HG02678 (cell line): ENCODE measurements around the gene OSER1.
"Not testable (repeated sequence)": the region's sequence is repeated elsewhere in the genome, so short reads cannot be mapped to it uniquely, and the experiment has no call there.

ENCODE experiments used
- ATAC-seq: cut with Tn5 transposase; IDR thresholded peaks from one replicate; pipeline ENCODE4 v1.9.1; 2021; ENCODE audit warnings: mild to moderate bottlenecking, moderate library complexity; ENCODE audit not compliant: unreplicated experiment

Gene OSER1

DNA sequence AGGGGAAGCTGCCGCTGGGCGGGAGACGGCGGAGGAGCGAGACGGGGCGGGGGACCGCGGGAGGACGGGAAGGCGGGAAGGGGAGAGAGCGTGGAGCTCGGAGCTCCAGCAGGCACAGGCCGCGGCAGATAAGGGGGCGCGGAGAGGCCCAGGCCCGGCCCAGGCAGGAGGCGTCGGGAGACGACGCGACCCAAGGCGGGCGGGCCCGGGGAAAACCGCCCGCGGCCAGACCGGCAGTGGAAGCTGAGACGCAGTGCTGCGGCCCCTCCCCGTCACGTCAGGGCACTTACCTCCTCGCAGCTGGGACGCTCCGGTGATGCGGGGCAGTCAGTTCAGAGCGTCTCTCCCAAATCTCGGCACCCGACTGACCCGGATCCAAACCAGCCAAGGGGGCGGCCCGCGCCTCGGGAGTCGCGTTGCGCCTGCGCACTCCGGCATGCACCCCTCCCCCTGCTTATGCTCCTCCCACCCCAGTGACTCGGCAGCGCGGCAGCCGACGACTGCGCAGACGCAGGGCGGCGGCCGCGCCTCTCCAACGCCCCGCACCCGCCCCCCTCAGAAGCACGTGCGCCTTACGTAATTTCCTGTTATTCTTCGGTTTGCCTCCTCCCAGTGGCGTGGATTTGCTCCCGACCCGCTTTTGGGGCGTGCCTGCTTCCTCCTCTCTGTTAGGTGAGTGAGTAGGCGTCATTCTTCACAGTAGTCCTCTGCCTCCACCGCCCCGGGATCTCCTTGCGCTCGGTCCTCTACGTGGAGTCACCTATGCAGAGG lies at the start of gene OSER1:
OSER1 (minus strand) TSS at position 366 of the 771 bp plus-strand sequence. CDS start 3,814 bp downstream, outside the sequence.
- peak; percentile 86 for ATAC-seq

DNA sequence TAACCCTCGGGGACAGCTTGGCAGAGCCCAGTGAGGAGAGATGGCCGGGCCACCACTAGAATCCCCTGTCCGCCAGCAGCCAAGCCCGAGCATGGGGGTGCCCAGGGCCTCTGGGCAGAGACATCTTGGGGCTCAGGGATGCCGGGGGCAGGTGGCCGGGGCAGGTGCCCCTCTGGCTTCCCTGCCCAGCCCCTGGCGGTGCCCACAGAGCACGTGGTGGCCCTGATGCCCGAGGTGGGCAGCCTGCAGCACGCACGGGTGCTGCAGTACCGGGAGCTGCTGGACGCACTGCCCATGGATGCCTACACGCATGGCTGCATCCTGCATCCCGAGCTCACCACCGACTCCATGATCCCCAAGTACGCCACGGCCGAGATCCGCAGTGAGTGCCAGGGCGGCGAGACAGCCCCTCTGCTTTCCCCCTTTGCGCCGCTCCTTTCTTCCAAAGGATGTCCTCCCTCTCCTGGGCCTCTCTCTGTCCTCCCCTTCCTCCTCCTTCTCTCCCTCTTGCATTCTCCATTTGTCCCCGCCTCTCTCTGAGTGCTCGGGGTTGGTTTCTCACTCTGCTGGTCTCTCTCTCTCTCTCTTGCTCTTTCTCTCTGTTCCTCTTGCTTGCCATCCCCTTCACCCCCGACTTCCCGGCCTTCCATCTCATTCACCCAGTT lies 47.8 kb upstream of the OSER1 start:
- ATAC-seq = no peak

DNA sequence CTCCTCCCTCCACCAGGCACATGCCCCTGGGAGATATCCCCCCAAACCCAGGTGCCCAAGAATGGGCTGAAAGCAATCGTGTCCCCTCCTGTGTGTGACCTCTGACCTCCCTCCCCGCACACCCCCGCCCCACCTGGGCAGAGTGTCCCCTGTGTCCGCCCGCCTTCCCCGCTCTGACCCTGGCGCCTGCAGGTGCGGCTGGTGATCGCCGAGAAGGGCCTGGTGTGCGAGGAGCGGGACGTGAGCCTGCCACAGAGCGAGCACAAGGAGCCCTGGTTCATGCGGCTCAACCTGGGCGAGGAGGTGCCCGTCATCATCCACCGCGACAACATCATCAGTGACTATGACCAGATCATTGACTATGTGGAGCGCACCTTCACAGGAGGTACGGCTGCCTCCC lies 46.4 kb upstream of the OSER1 start:
- ATAC-seq = no peak

DNA sequence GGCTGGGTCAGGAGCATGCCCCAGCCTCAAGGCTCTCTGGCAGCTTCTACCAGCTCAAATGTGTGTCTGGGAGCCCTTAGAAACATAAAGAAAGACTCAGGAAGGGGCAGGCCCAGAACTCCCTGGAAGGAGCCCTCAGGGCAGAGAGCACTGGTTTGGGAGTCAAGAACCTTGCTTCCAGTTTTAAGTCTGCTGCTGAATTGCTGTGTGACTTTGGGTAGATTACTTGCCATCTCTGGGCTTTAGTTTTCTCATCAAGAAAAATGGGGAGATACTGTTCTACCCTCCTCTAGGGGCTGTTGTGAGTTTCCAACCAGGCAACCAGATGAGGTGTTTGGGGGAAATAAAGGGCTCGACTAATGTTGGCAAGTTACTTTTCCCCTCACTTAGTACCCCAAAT lies 45.4 kb upstream of the OSER1 start:
- no peak for ATAC-seq

DNA sequence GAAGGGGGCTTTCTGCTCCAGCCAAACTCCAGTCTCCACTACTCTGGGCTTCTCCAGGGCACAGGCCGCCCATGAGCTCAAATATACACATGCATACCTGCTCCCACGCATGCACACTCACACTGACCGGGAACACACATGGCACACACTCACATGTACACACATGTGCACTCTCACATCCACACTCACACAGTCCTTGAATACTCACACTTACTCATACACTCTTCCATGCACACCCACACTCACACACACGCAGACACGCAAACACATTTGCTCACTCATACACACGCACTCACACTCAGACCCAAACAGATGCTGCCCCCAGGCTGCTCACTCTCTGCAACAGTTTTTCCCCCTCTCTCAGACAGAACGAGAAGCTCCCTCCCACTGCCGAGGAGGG lies 43.5 kb upstream of the OSER1 start:
- no peak for ATAC-seq

DNA sequence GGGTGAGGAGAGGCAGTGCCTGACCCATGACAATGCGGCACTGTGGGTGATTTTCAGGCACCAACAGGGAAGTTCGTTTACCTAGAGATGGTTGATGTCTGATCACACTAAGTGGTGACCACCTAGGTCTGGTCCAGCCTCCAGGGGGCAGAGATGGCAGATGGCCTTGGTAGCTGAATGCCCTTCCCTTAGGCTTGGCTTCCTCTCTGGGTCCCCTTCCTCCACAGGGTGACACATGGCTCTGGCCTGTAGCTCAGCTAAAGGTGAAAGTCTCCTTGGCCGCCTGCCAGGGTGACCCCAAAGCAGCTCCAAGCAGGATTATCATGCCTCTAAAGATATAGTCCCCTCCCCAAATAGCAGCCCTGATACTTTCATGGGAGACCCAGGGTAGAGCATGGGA lies 43.0 kb upstream of the OSER1 start:
- no peak for ATAC-seq

DNA sequence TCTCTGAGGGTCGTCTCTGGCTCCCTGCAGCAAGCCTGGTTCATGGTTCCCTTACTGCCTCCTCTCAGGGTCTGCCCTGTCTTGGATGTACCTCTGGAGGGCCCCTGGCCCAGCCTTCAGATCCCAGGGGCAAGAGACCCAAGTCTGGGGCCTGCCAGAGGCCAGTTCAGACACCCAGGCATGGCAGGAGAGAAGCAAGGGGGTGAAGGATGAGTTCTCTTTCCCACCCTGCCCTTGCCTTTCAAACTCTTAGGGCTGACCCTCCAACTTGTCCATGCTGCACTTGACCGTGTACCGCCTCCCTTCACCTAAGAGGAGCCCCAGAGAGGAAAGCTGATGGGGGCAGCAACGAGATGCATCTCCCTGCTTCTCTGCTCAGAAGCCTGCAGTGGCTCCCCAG lies 40.7 kb upstream of the OSER1 start:
- no peak for ATAC-seq

DNA sequence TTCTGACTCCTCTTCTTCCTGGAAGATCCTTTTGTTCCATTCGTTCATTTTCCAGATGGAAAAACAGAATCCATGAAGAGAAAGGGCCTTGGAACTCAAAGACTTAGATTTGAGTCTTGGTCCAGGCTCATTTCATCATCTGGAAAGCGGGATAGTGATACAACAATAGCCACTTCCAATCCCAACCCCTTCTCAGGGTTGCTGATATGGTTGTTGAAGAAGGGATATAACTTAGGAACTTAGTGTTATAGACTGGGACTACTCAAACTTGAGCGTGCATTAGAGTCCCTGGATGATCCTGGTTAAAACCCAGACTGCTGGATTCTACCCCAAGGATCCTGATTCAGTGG lies 37.8 kb upstream of the OSER1 start:
- ATAC-seq = no peak

DNA sequence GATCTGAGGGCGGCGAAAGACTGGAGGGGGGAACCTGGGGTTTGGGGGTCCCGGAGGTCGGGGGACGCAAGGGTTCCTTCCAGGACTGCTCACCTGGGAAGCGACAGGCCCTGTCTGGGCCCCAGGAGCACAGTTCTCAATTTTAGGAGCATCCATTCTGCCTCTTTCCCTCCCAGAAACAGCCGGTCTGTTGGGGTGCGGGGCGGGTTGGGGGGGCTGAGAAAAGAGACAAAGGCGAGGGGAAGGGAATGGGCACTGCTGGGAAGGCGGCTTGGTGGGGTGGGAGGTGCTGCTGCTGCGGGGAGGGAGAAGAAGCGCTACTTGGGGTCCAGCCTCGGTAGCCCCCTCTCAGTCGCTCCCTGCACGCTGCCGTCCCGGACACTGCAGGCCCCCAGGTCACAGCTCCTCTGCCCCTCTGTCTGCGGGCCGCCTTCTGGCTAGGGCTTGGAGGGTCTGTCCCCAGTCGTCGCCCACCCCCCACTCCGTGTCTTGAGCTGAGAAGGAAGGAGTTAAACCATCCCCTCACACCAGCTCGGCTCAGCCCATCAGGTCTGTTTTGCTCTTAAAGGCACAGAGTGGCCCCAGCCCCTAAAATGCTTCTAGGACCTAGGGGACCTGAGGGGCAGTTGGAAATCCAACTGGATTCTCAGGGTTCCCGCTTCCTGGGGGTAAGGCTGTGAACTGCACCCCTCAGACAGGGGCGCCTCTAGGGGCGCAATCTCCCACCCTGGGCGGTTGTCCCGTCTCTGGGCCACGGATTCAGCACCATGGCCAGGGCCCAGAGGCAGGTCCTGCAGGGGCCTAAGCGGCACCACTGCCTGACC lies 37.2 kb upstream of the OSER1 start:
- ATAC-seq = no peak

DNA sequence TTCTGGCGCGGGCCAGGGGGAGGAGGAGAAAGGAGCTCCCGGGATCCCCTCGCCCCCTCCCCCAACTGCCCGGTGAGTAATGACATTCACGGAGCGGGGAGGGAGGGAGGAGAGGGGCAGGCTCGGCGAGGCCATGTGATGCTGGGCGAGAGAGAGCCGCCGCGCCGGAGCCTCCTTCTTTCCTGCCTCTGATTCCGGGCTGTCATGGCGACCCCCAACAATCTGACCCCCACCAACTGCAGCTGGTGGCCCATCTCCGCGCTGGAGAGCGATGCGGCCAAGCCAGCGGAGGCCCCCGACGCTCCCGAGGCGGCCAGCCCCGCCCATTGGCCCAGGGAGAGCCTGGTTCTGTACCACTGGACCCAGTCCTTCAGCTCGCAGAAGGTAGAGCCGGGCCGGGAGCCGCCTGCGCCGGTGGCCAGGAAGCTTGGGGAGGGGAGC lies 36.6 kb upstream of the OSER1 start, which contains the start of gene GDAP1L1:
GDAP1L1 (plus strand) TSS at position 178 of the 441 bp plus-strand sequence; CDS start at position 205, 27 bp downstream.
- no peak for ATAC-seq

DNA sequence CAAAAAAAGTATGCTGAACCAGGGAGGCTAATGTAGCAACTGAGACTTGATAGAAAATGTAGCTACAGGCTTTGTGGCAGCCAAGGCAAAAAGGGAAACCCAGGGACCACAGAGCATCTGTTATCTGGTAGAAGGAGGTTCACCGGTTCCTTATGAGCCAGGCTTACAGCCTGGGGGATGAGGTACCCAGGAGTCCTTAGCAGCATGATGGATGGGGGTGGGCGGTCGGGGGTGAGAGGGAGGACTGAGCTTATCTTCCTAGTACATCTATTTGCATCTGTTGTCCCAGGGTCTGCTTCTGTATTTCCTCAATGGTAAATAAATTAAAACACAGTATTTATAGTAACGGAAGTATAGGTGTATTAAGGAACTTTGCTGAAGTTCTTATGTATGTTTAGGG lies 35.4 kb upstream of the OSER1 start:
- no peak for ATAC-seq

DNA sequence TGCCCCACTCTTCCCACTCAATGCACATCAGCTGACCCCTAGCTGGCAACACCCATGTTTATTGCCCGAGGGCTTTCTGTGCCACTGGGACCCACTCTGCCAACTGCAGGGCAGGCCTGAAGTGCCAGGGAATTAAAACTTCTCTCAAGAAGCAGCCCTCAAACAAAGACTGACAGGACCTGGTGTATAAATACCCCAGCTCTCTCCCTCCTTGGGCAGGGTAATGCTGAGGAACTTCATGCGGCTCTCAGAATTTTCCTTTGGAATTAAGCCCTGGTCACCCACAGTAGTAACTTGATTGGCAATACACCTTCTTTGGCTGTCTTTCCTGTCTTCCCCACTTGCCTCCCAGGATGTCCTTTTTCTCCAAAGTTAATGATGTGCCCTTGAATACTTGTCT lies 31.2 kb upstream of the OSER1 start:
- no peak for ATAC-seq

DNA sequence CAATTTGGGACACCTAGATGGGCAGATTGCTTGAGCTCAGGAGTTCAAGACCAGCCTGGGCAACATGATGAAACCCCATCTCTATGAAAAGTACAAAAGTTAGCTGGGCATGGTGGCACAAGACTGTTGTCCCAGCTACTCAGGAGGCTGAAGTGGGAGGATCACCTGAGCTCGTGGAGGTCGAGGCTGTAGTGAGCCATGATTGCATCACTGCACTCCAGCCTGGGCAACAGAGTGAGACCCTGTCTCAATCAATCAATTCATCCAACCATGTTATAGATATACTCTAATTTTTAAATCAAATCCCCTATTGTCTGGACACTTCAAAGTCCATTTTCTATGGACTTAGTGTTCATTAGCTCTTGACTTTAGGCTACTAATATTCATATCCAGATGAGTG lies 26.3 kb upstream of the OSER1 start:
- ATAC-seq = not testable (repeated sequence)

DNA sequence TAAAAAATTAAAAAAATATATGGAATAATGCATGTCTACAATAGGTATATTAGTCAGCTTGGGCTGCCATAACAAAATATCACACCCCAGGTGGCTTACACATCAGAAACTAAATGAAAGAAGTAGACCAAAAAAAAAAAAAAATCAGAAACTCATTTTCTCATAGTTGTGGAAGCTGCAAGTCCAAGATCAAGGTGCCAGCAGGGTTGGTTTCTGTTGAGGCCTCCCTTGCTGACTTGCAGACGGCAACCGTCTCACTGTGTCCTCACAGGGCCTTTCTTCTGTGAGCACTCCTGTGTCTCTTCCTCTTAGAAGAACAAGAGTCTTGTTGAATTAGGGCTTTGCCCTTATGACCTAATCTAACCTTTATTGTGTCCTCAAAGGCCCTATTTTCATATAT lies 25.1 kb upstream of the OSER1 start:
- ATAC-seq = no peak

DNA sequence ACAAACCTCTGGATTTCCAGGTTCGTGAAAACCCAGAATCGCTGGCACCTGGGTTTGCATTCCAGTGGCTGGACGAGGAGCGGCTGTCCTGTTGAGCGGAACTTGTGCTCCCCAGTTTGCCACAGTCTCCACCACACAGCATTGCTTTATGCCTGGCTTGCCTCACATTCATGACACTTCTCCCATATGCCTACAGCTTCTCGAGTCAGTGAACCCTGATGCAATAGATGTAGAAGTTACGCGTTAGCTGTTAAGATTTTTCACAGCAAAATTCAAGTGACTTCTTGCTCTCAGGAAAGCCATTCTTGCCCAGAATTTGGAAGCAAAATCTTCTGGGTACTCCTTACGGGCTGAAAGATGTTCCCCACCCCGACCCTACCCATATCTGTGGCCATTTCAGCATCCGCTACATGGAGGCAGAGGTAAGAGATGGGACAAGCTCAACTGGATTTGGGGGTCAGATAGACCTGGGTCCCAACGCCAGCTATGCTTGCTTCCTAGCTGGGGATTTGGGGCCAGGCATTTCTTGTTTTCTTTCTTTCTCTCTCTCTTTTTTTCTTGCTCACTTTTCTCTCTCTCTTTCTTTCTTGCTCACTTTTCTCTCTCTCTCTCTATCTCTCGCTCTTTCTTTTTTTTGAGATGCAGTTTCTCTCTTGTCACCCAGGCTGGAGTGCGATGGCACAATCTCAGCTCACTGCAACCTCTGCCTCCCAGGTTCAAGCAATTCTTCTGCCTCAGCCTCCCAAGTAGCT lies 24.2 kb upstream of the OSER1 start:
- no peak for ATAC-seq

DNA sequence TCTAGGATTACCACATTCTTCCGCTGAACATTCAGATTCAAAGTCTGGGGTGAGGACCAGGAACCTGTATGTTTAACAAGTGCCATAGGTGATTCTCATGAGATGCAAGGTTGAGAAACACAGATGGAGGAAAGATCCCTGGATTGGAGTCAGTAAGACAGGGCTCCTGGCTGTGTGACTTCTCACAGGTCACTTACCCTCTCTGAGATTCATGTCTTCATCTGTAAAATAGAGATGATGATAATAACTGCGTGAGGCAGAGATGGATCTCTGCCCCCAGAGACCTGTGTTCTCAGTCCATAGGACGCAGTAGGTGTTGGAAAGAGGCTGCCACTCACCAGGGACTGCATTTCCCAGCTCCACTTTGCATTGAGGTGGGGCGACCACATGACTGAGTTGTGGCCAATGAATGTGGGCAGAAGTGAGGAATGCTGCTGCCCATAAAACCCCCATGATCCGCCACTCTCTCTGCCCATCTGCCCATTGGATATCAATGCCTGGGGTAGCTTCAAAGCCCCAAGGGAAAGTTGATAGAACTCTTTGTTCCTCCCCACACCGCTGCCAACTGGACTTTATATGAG lies 23.0 kb upstream of the OSER1 start:
- no peak for ATAC-seq

DNA sequence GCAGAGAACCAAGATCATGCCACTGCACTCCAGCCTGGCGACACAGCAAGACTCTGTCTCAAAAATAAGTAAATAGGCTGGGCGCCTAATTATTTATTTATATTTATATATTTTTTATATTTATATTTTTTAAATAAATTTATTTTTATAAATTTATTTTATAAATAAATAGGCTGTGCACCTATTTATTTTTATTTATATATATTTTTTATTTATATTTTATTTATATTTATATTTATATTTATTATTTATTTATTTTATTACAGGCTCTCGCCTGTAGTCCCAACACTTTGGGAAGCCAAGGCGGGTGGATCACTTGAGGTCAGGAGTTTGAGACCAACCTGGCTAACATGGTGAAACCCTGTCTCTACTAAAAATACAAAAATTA lies 21.9 kb upstream of the OSER1 start:
- ATAC-seq = not testable (repeated sequence)

DNA sequence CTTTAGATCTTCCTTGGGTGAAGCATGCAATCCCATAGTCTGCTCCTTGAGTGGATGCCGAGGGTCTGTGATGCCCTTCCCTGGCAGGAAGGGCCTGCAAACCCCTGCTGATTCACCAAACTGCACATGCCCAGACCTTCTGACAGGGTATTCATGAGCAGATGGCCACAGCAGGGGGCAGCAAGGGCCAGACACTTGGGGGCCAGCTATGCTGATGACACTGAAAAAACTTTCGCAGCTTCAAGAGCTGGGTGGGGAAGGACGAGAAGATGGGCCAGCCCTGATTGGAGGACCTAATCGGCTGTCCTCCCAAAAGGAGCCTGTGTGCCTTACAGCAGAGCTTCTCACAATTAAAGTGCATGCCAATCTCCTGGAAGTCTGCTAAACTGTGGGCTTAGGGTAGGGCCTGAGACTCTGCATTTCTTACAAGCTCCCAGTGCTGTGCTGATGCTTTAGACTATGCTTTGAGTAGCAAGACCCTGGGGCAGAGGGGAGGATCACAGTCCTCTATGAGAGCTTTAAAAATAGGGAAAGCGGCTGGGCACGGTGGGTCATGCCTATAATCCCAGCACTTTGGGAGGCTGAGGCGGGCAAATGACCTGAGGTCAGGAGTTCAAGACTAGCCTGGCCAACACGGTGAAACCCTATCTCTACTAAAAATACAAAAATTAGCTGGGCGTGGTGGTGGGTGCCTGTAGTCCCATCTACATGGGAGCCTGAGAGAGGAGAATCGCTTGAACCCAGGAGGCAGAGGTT lies 21.3 kb upstream of the OSER1 start:
- no peak for ATAC-seq

DNA sequence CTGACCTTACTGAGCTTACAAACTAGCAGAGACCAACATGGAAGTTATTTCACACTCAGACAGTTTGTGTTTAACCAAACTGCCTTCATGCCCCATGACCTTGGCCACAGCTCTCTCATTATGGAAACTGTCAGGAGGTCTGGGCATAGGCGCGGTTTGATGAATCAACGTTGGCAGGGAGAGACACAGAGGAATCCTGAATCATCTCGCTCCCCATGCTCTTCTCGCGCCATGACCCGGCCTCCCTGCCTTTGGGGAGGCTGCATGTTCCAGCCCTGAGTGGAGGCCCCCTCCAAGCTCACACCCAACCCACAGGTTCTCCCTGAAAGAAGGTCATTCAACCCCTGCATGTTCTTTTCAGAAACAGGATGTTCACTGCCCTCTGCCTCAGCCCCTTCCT lies 20.6 kb upstream of the OSER1 start:
- no peak for ATAC-seq
